HPDE6-E6E7 (cell line): ENCODE measurements around the gene SLC25A28.

Experiments used
- DNase-seq: peaks from one replicate; pipeline ENCODE4 v3.0.0; 2011; ENCODE audit warnings: missing footprints; ENCODE audit errors: extremely low spot score

Gene SLC25A28, protein sequence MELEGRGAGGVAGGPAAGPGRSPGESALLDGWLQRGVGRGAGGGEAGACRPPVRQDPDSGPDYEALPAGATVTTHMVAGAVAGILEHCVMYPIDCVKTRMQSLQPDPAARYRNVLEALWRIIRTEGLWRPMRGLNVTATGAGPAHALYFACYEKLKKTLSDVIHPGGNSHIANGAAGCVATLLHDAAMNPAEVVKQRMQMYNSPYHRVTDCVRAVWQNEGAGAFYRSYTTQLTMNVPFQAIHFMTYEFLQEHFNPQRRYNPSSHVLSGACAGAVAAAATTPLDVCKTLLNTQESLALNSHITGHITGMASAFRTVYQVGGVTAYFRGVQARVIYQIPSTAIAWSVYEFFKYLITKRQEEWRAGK

DNA sequence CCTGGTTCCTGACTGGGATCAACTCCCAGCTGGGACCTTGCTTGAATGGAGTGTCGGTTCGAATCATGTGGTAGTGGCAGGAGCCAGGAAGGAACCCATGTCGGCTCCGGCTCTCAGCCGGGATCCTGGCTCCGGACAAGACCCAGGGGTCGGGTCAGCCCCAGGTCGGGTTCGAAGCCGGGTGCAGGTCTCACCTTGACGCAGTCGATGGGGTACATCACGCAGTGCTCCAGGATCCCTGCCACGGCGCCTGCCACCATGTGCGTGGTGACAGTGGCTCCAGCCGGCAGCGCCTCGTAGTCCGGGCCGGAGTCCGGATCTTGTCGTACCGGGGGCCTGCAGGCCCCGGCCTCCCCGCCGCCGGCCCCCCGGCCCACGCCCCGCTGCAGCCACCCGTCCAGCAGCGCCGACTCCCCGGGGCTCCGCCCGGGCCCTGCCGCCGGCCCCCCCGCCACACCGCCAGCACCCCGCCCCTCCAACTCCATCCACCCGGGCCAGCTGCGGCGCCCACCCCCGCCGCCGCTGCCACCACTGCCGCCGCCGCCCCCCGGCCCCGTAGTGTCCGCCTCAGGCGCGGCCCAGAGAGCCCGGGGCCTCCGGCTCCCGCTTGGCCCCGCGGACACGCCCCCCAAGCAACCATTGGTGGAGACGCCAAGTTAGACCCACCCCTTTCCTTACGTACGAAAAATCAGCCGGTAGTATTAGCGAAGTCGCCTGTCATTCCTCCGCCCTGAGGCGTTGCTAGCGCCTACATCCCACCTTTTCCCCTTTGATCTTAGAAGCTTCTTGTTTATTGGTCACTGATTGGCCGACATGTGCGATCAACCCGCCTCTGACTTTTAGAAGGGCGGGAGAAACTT is at the start of gene SLC25A28:
TSS of gene SLC25A28 (minus strand) at position 589 of the 860 bp plus-strand sequence. CDS start at position 485, 104 bp downstream.
- DNase-seq = peak; percentile 96

DNA sequence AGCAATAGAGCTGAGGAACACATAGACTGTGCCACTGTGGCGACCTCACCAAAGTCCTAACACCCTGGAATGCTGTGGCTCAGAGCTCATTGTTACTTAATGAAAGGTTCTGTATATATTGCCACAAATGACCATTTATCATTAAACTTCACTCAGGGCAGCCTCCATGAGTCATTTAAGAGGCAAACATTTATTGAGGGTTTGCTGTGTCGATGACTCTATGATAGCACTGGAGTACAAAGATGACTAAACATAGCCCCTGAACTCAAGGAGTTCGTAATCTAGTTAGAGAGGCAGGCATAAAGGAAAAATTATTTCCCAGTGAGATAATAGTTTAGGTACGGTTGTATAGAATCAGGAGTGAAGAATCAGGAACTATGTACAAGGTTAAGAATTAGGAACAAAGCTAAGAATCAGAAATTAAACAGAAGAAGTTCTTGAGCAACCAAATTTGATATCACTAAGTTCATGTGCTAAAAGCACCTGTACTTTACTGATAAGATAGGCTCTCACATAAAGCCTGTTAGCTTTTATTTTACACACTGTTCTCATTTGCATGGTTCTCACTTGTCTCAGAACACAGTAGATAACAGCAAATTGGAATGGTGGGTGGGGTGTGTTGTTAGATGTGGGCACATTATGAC is 47.0 kb upstream of the SLC25A28 start:
- no peak for DNase-seq

DNA sequence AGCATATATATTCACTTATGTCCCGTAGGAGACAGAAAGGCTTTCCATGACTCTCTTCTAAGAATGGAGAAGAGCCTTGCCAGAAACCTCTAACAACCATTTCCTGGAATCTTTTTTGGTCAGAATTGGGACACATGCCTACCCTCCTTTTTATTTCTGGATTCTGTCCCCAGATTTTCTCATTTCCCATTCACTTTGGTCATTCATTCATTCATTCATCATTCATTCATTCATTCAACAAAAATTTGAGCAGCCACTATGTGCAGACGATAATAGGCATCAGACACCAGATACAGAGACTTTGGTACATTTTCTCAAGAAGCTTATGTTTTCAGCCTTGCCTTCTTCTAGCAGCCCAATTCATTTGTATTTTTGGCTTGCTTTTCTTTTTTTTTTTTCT is 45.1 kb upstream of the SLC25A28 start:
- no peak for DNase-seq

DNA sequence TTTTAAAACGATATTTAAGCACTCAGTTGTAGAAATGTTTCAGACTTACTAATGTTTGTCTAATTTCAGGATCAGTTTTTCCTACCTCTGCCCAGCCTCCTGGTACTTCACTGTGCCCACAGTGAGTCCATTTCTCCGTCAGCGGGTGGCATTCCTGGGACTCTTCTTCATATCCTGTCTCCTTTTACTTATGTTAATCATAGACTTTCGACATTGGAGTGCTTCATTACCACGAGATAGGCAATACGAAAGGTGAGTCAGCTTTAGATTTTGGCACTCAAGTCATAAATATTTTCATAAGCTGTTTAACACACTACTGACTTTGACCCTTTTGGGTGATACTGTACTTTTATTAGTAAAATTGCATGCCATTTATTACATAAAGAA is 41.1 kb upstream of the SLC25A28 start:
- DNase-seq = peak; percentile 80

DNA sequence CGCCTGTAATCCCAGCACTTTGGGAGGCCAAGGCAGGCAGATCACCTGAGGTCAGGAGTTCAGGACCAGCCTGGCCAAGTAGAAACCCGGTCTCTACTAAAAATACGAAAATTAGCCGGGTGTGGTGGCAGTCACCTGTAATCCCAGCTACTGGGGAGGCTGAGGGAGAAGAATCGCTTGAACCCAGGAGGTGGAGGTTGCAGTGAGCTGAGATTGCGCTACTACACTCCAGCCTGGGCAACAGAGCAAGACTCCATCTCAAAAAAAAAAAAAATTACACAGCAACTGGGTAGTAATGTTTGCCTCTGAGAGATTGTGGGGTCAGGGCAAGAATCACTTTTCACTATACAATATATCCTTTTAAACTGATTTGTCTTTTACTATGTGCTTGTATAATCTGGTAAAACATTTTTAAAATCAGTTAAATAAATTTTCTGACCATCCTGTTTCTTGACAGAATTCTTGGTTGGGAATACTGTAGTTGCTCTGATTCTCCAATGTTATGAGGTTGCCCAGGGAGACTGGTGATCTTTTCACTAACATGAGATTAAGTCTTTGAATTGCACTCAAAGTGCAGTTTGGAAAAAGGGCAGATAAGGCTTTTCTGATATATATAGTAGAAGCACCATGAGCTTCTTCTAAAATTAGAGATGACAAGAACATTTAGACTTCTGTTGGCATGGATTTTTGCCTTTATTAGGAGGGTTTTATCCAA is 40.6 kb upstream of the SLC25A28 start:
- no peak for DNase-seq

DNA sequence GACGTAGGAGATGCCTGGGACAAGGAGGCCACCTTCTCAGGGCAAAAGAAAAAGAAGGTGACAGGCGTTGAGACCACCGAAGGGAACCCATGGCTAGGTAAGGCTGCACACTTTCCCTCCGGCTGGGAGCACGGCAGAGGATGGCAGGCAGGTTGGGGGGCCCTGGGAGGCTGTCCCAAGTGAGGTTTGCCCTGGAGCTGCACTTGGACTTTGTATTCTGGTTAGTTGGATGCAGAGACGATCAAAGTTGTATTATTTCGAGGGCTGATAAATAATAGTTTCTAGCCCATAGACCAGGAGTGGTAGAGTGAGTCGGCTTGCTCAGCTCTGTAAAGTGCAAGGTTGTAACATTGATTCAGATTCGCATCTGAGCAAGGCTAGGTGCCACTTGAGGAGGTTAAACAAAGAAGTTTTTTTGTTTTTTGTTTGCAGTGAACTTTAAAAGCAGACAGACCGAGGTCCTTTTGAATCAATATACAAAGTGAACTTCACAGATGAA is 39.7 kb upstream of the SLC25A28 start:
- DNase-seq = no peak

DNA sequence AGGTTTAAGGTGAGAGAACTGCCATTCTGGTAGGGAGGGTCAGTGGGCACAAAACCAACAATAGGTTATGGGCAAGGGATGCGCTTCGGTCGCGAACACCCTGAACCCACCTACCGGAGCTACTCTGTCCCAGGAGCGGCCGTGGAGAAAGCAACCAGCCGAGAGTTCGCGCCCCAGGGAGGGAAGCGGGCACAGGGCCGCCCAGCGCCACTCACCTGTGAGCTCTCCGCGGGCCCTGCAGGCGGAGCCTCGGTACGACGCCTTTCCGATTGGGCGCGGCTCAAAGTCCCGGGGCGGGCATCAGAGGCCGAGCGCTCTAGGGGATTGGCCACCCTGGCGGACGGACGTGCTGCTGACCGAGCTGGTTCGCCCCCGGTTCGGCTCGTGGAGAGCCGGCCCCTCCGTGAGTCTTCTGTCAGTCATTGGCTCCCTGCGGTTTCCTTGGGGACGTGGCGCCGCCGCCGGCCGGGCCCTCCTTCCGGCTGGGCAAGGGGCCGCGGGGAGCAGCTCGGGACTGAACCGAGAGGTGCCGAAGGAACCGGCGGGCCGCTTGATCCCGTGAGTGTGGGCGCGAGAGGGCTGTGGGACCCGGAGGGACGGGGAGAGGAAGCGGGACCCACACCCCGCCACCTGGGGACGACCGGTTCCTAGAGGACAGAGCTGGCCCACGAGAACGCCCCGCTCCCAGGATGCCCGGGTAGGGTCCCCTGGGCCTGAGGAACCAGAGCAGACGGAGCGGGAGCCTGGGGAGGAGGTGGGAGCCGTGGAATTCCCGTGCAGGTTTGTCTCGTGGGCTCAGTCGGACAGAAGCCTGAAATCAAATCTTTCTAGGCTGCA is 39.0 kb upstream of the SLC25A28 start, which contains the start of gene ENTPD7:
TSS of gene ENTPD7 (plus strand) at position 479 of the 837 bp plus-strand sequence. CDS start 448 bp downstream, outside the sequence.
- DNase-seq = peak; percentile 97

DNA sequence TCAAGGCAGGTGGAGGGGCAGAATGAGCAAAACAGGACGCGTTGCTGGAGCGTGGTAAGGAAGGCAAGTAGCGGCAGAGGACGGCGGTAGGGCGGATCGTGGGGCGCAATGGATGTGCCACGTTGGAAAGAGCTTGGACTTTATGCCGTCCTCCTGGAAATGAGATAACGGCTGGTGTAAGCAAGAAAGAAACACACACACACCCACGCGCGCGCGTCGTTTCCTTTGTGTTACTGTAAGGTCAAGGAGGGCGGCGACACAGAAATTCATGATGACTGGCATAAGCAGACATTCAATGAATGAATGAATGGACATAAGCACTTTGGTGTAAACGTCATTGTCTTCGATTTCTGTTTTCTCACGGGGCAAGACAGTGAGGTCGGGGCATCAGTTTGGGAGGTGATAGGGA is 38.4 kb upstream of the SLC25A28 start:
- no peak for DNase-seq

DNA sequence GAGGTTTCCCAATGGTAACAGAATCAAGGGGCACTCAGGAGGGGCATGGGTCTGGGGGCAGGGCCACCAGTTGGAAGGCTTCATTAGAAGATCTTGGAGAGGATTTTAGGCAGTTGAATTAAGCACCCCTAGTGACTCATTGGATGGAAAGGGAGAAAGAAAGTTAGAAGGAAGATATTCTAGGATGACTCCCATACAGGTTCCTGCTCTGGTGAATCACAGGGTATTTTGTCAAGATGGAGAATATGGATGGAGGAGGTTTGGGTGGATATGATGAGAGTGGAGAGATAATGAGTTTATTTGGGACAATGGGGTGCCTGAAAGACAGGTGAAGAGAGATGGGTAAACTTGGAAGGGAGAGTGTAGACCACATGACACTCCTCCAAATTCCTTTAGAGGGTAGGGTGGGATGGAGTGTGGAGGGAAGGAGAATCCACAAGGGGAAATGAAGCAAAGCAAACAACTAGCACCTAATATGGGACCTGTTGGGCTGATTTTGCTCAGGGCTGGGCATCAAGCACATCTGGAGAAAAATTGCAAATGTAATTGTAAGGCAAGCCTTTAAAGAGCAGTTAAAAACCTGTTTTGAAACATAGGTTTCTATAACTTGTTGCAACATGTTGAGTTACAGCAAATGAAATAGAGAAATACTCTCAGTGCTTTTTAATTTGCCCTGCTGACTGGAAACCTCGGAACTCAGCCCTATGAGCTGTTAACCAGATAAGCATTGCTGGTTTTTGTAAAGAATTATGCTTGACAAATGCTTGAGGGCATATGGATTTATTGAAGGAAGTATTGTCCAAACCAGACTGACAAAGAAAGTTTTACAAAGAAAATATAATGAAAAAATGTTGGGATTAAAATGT is 36.2 kb upstream of the SLC25A28 start:
- no peak for DNase-seq

DNA sequence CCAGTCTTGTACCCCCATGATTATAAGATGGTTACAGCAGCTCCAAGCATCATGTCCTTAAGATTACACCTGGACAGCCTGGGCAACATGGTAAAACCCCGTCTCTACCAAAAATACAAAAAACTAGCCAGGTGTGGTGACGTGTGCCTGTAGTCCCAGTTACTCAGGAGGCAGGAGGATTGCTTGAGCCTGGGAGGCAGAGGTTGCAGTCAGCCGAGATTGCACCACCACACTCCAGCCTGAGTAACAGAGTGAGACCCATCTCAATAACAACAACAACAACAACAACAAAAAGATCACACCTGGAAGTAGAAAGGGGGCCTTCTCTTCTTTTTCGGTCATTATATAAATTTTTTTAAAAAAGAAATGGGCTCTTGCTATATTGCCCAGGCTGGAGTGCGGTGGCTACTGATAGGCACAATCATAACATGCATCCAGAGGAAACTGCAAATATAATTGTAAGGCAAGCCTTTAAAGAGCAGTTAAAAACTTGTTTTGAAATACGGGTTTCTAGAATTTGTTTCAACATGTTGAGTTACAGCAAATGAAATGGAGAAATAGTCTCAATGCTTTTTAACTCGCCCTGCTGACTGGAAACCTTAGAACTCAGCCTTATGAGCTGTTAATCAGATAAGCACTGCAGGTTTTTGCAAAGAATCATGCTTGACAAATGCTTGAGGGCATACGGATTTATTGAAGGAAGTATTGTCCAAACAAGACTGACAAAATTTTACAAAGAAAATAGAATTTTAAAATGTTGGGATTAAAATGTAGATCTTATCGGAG is 34.3 kb upstream of the SLC25A28 start:
- DNase-seq = peak; percentile 58

DNA sequence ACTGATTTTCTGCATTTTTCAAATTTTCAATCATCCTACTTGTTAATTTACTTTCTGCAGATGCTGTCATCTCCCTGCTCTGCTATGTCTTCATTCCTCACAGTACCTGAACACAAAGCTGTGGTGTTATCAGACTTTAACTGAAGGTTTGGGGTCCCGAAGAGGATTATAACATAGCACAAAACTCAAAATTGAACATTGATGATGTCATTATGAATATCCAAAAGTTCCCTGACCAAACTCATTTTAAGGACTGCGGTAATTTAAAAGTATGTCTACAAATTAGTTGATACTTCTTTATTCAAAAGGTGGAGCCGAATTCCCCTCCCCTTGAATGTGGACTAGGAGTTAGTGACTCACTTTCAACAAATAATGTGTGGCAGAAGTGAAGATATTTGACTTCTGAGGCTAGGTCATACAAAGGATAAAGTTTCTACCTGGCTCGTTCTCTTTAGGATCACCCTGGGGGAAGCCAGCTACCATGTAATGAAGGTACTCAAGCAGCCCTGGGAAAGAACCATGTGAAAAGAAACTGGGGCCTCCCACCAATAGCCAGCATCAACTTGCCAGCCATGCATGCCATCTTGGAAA is 32.7 kb upstream of the SLC25A28 start:
- no peak for DNase-seq

DNA sequence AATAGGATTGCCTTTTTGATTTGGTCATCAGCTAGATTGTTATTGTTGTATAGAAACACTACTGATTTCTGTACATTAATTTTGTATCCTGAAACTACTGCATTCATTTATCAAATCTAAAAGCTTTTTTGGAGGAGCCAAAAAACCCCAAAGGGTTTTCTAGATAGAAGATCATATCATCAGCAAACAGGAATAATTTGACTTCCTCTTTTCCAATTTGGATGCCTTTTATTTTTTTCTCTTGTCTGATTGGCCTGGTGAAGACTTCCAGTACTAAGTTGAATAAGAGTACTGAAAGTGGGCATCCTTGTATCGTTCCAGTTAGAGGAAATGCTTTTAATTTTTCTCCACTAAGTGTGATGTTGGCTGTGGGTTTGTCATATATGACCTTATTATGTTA is 28.5 kb upstream of the SLC25A28 start:
- no peak for DNase-seq

DNA sequence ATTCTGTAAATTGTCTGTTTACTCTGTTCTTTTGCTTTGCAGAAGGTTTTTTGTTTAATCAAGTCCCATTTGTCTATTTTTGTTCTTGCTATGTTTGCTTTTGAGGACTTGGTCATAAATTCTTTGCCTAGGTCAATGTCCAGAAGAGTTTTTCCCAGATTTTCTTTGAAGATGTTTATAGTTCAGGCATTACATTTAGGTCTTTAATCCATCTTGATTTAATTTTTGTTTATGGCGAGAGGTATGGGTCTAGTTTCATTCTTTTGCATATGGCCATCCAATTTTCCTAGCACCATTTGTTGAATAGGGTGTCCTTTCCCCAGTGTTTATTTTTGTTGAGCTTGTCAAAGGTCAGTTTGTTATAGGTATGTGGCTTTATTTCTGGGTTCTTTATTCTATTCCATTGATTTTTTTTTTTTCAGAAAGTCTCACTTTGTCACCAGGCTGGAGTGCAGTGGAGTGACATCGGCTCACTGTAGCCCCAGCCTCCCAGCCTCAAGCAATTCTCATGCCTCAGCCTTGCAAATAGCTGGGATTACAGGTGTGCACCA is 27.4 kb upstream of the SLC25A28 start:
- no peak for DNase-seq

DNA sequence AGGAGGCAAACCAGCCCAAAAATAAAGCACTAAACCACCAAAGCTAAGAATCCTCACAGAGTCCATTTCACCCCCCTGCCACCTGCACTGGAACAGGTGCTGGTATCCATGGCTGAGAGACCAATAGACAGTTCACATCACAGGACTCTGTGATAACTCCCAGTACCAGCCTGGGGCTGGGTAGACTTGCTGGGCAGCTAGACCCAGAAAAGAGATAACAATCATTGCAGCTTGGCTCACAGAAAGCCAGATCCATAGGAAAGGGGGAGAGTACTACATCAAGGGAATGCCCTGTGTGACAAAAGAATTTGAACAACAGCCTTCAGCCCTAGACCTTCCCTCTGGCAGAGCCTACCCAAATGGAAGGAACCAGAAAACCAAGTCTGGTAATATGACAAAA is 13.6 kb upstream of the SLC25A28 start:
- no peak for DNase-seq

DNA sequence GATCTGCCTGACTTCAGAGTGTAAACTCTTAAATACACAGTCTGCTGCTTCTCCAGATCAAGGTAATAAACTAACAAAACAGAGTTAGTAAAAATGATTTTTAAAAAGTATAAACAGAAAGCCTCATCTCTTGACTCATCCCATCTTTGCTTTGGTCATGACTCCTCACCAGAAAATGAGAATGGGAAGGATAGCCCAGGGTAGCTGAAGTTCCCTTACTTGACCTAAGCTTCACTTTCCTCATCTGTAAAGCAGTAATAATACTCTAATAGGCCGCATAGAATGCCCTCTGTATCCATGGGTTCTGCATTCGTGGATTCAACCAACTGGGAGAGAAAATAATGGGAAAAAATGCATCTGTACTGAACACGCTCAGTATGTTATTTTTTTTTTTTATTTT is 11.3 kb upstream of the SLC25A28 start:
- no peak for DNase-seq

DNA sequence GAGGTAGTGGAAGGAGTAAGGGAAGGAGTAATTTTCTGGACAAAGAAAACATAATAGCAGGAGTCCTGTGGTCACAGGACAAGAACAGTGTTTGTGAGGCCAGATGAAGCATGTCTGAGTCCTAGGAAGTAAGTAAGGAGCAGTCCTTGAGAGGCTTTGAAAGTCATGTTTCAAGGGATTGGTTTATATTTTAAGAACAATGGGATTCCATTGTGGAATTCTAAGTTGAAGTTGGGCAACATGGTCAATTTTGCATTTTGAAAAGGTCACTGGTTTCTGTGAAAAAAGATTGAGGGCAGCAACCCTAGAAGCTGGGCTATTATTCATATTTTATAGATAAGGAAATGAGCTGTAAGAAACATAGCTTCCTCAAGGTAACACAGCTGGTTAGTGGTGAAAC is 10.8 kb upstream of the SLC25A28 start:
- no peak for DNase-seq

DNA sequence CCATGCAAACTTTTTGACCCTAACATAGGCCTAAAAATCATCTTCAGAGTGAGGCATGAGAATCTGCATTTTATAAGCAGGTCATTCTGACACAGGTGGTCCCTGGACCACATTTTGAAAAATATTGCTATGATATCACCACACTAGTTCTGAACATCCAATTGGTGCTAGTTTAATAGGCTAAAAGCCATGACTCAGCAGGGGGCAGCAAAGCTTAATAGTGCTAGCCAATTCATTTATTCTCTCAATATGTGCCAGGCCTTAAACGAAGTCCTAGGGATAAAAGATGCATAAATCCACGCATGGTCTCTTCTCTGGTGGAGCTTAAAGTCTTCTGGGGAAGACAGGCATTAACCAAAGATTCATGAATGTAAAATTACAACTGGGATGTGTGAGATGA is 10.2 kb upstream of the SLC25A28 start:
- no peak for DNase-seq

DNA sequence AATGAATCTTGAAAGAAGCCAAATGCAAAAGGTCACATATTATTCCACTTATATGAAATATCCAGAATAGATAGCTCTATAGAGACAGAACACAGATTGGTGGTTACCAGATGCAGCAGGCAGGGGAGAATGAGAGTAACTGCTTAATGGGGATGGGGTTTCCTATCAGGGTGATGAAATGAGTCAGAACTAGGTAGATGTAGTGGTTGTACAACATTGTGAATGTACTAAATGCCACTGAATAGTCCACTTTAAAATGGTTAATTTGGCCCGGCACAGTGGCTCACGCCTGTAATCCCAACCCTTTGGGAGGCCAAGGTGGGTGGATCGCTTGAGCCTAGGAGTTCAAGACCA is 9.4 kb upstream of the SLC25A28 start:
- DNase-seq = no peak
